Keratinocyte (primary cell): ENCODE results near the gene TESK1.

Source experiments
- EZH2 ChIP-seq: IDR thresholded peaks from one replicate; pipeline ENCODE4 v1.6.1; 2012; ENCODE audit warnings: inconsistent platforms, mild to moderate bottlenecking, low read length, moderate library complexity
- TF ChIP-seq, protein P1 (sequence below), 3 experiments: IDR thresholded peaks in 1 of 3; conservative IDR thresholded peaks in 1 of 3; optimal IDR thresholded peaks in 1 of 3; 2 replicates in 2 of 3; 3 replicates in 1 of 3; pipeline versions ENCODE3 to v1.5.1; 2011; ENCODE audit warnings: low read length in 3 of 3, mild to moderate bottlenecking in 3 of 3, moderate library complexity in 2 of 3, control low read depth in 1 of 3, inconsistent platforms in 1 of 3; ENCODE audit not compliant: insufficient read depth in 2 of 3; ENCODE audit errors: extremely low read depth in 1 of 3

- TF ChIP-seq, protein P1, sequence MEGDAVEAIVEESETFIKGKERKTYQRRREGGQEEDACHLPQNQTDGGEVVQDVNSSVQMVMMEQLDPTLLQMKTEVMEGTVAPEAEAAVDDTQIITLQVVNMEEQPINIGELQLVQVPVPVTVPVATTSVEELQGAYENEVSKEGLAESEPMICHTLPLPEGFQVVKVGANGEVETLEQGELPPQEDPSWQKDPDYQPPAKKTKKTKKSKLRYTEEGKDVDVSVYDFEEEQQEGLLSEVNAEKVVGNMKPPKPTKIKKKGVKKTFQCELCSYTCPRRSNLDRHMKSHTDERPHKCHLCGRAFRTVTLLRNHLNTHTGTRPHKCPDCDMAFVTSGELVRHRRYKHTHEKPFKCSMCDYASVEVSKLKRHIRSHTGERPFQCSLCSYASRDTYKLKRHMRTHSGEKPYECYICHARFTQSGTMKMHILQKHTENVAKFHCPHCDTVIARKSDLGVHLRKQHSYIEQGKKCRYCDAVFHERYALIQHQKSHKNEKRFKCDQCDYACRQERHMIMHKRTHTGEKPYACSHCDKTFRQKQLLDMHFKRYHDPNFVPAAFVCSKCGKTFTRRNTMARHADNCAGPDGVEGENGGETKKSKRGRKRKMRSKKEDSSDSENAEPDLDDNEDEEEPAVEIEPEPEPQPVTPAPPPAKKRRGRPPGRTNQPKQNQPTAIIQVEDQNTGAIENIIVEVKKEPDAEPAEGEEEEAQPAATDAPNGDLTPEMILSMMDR (optimal IDR thresholded peaks at IDR 0.05 in 1 of 3, IDR thresholded peaks at IDR 0.05 in 1 of 3, conservative IDR thresholded peaks at IDR 0.05 in 1 of 3; ENCODE audit: extremely low read depth in 1 of 3, insufficient read depth in 2 of 3, low read length in 3 of 3): no peak
- TF ChIP-seq EZH2: no peak
These were observed 48.5 kb downstream of the TESK1 start for GRCh38 chr9:35653611-35654010.
